HepG2 (cell line): ENCODE measurements around the gene PPP1R12A. TPM values are rescaled to one million over a fixed set of nuclear protein-coding genes. Genes with fewer than 3 reads are reported as not detected.

ENCODE experiments used
- ATAC-seq: fragments of 200-7000 bp; cut with Tn5 transposase; 3 replicates; pipeline ENCODE4 v1.9.1; 2020; ENCODE audit warnings: mild to moderate bottlenecking, moderate library complexity
- BruUV-seq: library from RNA; stranded (reverse); fragments of 400-500 nt; replicated peaks from 2 replicates; lab custom pipeline; 2021; lab: Mats Ljungman, UMichigan
- CTCF ChIA-PET: fragments of 300-600 bp; formaldehyde crosslinking; extraction: SDS; loops from one replicate; lab custom pipeline; 2021; ENCODE audit warnings: low total read pairs, inconsistent platforms, low intra/inter-chr PET ratio; lab: Yijun Ruan, JAX
- POLR2A ChIA-PET: fragments of 350-600 bp; sonication (Branson Sonifier 250); formaldehyde crosslinking; loops from one replicate; lab custom pipeline; 2020; ENCODE audit warnings: antibody characterized with exemption, inconsistent platforms; lab: Yijun Ruan, JAX
- DNase-seq: peaks from one replicate; pipeline ENCODE4 v3.0.0-alpha.2; 2015; ENCODE audit warnings: low spot score
- FAIRE-seq: peaks from 3 replicates; lab custom pipeline; 2011; peaks lifted over from hg19 to GRCh38; lab: Jason Lieb, UNC
- H2AFZ ChIP-seq: one replicate; pipeline ENCODE4 v1.6.1; 2011; ENCODE audit warnings: low read length, inconsistent platforms
- H3K27ac ChIP-seq: fragments of 300-600 bp; 3 replicates; pipeline ENCODE4 v1.8.0; 2011; ENCODE audit warnings: mixed run types, mild to moderate bottlenecking, mixed read lengths, low read length, inconsistent platforms; ENCODE audit not compliant: insufficient read depth; ENCODE audit errors: extremely low read length
- H3K27me3 ChIP-seq, 2 experiments: fragments of 200-600 bp in 1 of 2; 2 replicates in 1 of 2; 3 replicates in 1 of 2; pipeline versions ENCODE4 v1.6.0 to v1.8.0; 2011; ENCODE audit warnings: low read length in 2 of 2, mild to moderate bottlenecking in 2 of 2, moderate library complexity in 2 of 2, inconsistent platforms in 1 of 2; ENCODE audit not compliant: insufficient read depth in 2 of 2, control insufficient read depth in 1 of 2
- H3K36me3 ChIP-seq, 2 experiments: fragments of 200-600 bp in 1 of 2; replicated peaks in 1 of 2; 2 replicates in 1 of 2; 3 replicates in 1 of 2; pipeline versions ENCODE4 v1.5.1 to v1.8.0; 2011; ENCODE audit warnings: low read length in 2 of 2, inconsistent platforms in 1 of 2; ENCODE audit not compliant: insufficient read depth in 2 of 2, control insufficient read depth in 1 of 2
- H3K4me1 ChIP-seq: 2 replicates; pipeline ENCODE4 v1.5.1; 2012; ENCODE audit warnings: low read length, inconsistent platforms; ENCODE audit not compliant: insufficient read depth
- H3K4me2 ChIP-seq: 2 replicates; pipeline ENCODE4 v1.6.0; 2011; ENCODE audit warnings: low read depth, low read length, inconsistent platforms
- H3K4me3 ChIP-seq, 3 experiments: fragments of 200-600 bp in 1 of 3; sonication (generic), shearing (Covaris generic) in 1 of 3; replicated peaks in 1 of 3; 2 replicates each; pipeline ENCODE4 v1.5.1; 2011 to 2016; ENCODE audit warnings: low read length in 3 of 3, inconsistent platforms in 2 of 3, low read depth in 2 of 3, mild to moderate bottlenecking in 2 of 3, control low read depth in 1 of 3, mixed read lengths in 1 of 3; ENCODE audit not compliant: insufficient read depth in 1 of 3
- H3K79me2 ChIP-seq: one replicate; pipeline ENCODE4 v1.6.1; 2011; ENCODE audit warnings: low read length, inconsistent platforms; ENCODE audit not compliant: insufficient read depth
- H3K9ac ChIP-seq: 2 replicates; pipeline ENCODE4 v1.6.0; 2011; ENCODE audit warnings: mild to moderate bottlenecking, low read depth, low read length, inconsistent platforms; ENCODE audit not compliant: insufficient read depth
- H3K9me3 ChIP-seq: 2 replicates; pipeline ENCODE4 v1.5.1; 2012; ENCODE audit warnings: mild to moderate bottlenecking, low read length
- H4K20me1 ChIP-seq: 2 replicates; pipeline ENCODE4 v1.6.0; 2011; ENCODE audit warnings: inconsistent platforms, mild to moderate bottlenecking, low read length, moderate library complexity; ENCODE audit not compliant: insufficient read depth
- ERF ChIP-seq: IDR thresholded peaks from 2 replicates; pipeline ENCODE4 v1.6.1; 2018; ENCODE audit warnings: missing biosample characterization, missing genetic modification reagents
- HNF4A ChIP-seq: sonication (generic); formaldehyde crosslinking; IDR thresholded peaks from 2 replicates; pipeline ENCODE4 v1.4.0; 2020; ENCODE audit warnings: missing genetic modification reagents
- HNRNPL ChIP-seq: fragments of 200-400 bp; formaldehyde crosslinking; IDR thresholded peaks from 2 replicates; pipeline ENCODE4 v1.6.1; 2017; ENCODE audit warnings: mild to moderate bottlenecking, low read depth, low read length
- MXD3 ChIP-seq: IDR thresholded peaks from 2 replicates; pipeline ENCODE4 v1.6.1; 2016; ENCODE audit warnings: mild to moderate bottlenecking, missing biosample characterization, missing genetic modification reagents
- SNRNP70 ChIP-seq: fragments of 200-400 bp; formaldehyde crosslinking; IDR thresholded peaks from 2 replicates; pipeline ENCODE4 v1.6.1; 2017; ENCODE audit warnings: mild to moderate bottlenecking, low read depth, low read length, moderate library complexity
- ZBTB21 ChIP-seq: sonication (generic); formaldehyde crosslinking; IDR thresholded peaks from 2 replicates; pipeline ENCODE4 v1.4.0; 2020; ENCODE audit warnings: missing genetic modification reagents
- ZBTB43 ChIP-seq: sonication (generic); formaldehyde crosslinking; conservative IDR thresholded peaks from 2 replicates; pipeline ENCODE4 v1.4.0; 2020; ENCODE audit warnings: missing genetic modification reagents
- ZFP36L2 ChIP-seq: sonication (generic); formaldehyde crosslinking; IDR thresholded peaks from 2 replicates; pipeline ENCODE4 v1.4.0; 2020; ENCODE audit warnings: missing genetic modification reagents
- ZNF253 ChIP-seq: sonication (generic); formaldehyde crosslinking; IDR thresholded peaks from 2 replicates; pipeline ENCODE4 v1.8.0; 2022; ENCODE audit warnings: mild to moderate bottlenecking, missing genetic modification reagents, borderline replicate concordance
- ZNF720 ChIP-seq: sonication (generic); formaldehyde crosslinking; IDR thresholded peaks from 2 replicates; pipeline ENCODE4 v1.4.0; 2020; ENCODE audit warnings: missing genetic modification reagents
- ZNF777 ChIP-seq: sonication (generic); formaldehyde crosslinking; IDR thresholded peaks from 2 replicates; pipeline ENCODE4 v1.4.0; 2020; ENCODE audit warnings: missing genetic modification reagents
- WGBS: methylation state at CpG from one replicate; pipeline ENCODE4 v1.1.6; 2017; ENCODE audit warnings: low lambda C conversion rate; 5-methylcytosine and 5-hydroxymethylcytosine counted together
- in situ Hi-C: cut with HindIII; loops from 2 replicates; pipeline ENCODE4 v1.10.0; 2017; ENCODE audit warnings: low pct_unique_long_range_greater_than_20kb; ENCODE audit not compliant: extremely low pct_ligation_motif_present
- intact Hi-C: fragments of 100-400 bp; cut with micrococcal nuclease; formaldehyde crosslinking; loops from one replicate; pipeline ENCODE4 v1.10.0; 2022; ENCODE audit not compliant: unreplicated experiment
- polyA plus RNA-seq, 8 experiments: library from polyadenylated mRNA; depleted of rRNA in 3 of 8; stranded (reverse) in 7 of 8; unstranded in 1 of 8; fragments of >200 nt; fragmentation: Illumina TruSeq in 4 of 8; extraction: Trizol in 4 of 8; gene quantifications; 2 replicates each; pipeline versions ENCODE4 v1.2.1 to v1.2.3, GENCODE V29; 2011 to 2016; ENCODE audit warnings: low read depth in 4 of 8, missing spikeins in 1 of 8, mixed read lengths in 1 of 8; ENCODE audit not compliant: insufficient read depth in 1 of 8
- total RNA-seq, 5 experiments: library from RNA; depleted of rRNA; stranded (reverse); fragments of >200 nt; fragmentation: Illumina TruSeq; extraction: Trizol; gene quantifications; 2 replicates each; pipeline ENCODE4 v1.2.3, GENCODE V29; 2016; ENCODE audit warnings: low read depth in 1 of 5

The PPP1R12A gene
- total and polyA plus RNA-seq, 2 of the 13 experiments (the other 11 are each of a cell fraction or from before 2014, with no cell fraction given), result 23.8 to 50.0 TPM

- POLR2A ChIA-PET, result no interaction called here
- DNase-seq, result no peak
- Histone ChIP-seq H3K4me3 (no peak overlapping the region), H3K27ac (no peak overlapping the region), H3K27me3 (no peaks in the 10 kb centered on the region; a peak in 1 of 5 replicates), H3K36me3 (no peaks in the 10 kb centered on the region)
- ATAC-seq, result no peak
- no TSS peak for BruUV-seq
- CTCF ChIA-PET, result no interaction called here
- no peak for FAIRE-seq
- TF ChIP-seq ZNF777 (CRISPR knock-in tag) (no peak), ZBTB43 (CRISPR knock-in tag) (no peak), ZBTB21 (CRISPR knock-in tag) (no peak), MXD3 (CRISPR knock-in tag) (no peak), SNRNP70 (no peak), ZNF720 (no peak), ZFP36L2 (CRISPR knock-in tag) (no peak), HNRNPL (no peak), ERF (no peak), ZNF253 (CRISPR knock-in tag) (no peak), HNF4A (CRISPR knock-in tag) (no peak)
- TF ChIP-seq, all 625 proteins: peak for 0
- in situ Hi-C loops, result no loop called here
- intact Hi-C loops, result no loop called here
- Histone ChIP-seq H3K9ac (no peak overlapping the region), H4K20me1 (no peaks in the 10 kb centered on the region; the same call in 1 of the 2 replicates), H3K79me2 (no peaks in the 10 kb centered on the region), H2AFZ (no peak overlapping the region), H3K4me2 (no peak overlapping the region), H3K9me3 (no peaks in the 10 kb centered on the region), H3K4me1 (no peaks in the 10 kb centered on the region)
- 14% methylated on average over 3 of the region's 3 CpGs for WGBS
Observed at GRCh38 chr12:79764641-79765040, 170.3 kb downstream of the PPP1R12A start.
